Astrocyte (in vitro differentiated cells and primary cell): Measurements from ENCODE around the gene CHCHD6. TPM values are rescaled to one million over a fixed set of nuclear protein-coding genes. Genes with fewer than 3 reads are reported as not detected.

Experiments
- DNase-seq: peaks from one replicate; pipeline ENCODE4 v3.0.0-alpha.2; 2010; ENCODE audit warnings: low read depth
- FAIRE-seq: peaks from 2 replicates; lab custom pipeline; 2011; peaks lifted over from hg19 to GRCh38; lab: Jason Lieb, UNC
- H2AFZ ChIP-seq: 2 replicates; pipeline ENCODE4 v1.6.0; 2012; ENCODE audit warnings: low read depth, low read length, inconsistent platforms
- H3K27ac ChIP-seq: 2 replicates; pipeline ENCODE4 v1.5.1; 2011; ENCODE audit warnings: low read depth, low read length, inconsistent platforms
- H3K27me3 ChIP-seq: 2 replicates; pipeline ENCODE4 v1.6.0; 2011; ENCODE audit warnings: low read length, inconsistent platforms; ENCODE audit not compliant: insufficient read depth
- H3K36me3 ChIP-seq: 2 replicates; pipeline ENCODE4 v1.5.1; 2011; ENCODE audit warnings: low read length, inconsistent platforms; ENCODE audit not compliant: insufficient read depth
- H3K4me1 ChIP-seq: 2 replicates; pipeline ENCODE4 v1.5.1; 2011; ENCODE audit warnings: low read length, inconsistent platforms; ENCODE audit not compliant: insufficient read depth
- H3K4me2 ChIP-seq: 2 replicates; pipeline ENCODE4 v1.6.0; 2012; ENCODE audit warnings: low read length, inconsistent platforms
- H3K4me3 ChIP-seq: 2 replicates; pipeline ENCODE4 v1.5.1; 2011; ENCODE audit warnings: low read depth, mild to moderate bottlenecking, low read length, inconsistent platforms; ENCODE audit not compliant: insufficient read depth
- H3K79me2 ChIP-seq: 2 replicates; pipeline ENCODE4 v1.6.0; 2012; ENCODE audit warnings: mild to moderate bottlenecking, low read length, inconsistent platforms; ENCODE audit not compliant: insufficient read depth
- H3K9ac ChIP-seq: 2 replicates; pipeline ENCODE4 v1.6.0; 2012; ENCODE audit warnings: mild to moderate bottlenecking, low read length, inconsistent platforms
- H3K9me3 ChIP-seq: 2 replicates; pipeline ENCODE4 v1.5.1; 2012; ENCODE audit warnings: low read depth, mild to moderate bottlenecking, low read length, inconsistent platforms; ENCODE audit not compliant: insufficient read depth
- H4K20me1 ChIP-seq: 2 replicates; pipeline ENCODE4 v1.6.0; 2012; ENCODE audit warnings: low read length, inconsistent platforms; ENCODE audit not compliant: insufficient read depth
- H3K27ac Mint-ChIP-seq: one replicate; pipeline ENCODE4 v1.8.0; 2021; ENCODE audit warnings: mild to moderate bottlenecking, mixed read lengths; ENCODE audit not compliant: unreplicated experiment
- H3K27me3 Mint-ChIP-seq: one replicate; pipeline ENCODE4 v1.8.0; 2021; ENCODE audit warnings: low read depth, mixed read lengths; ENCODE audit not compliant: unreplicated experiment
- H3K36me3 Mint-ChIP-seq: one replicate; pipeline ENCODE4 v1.8.0; 2021; ENCODE audit warnings: low read depth, mixed read lengths; ENCODE audit not compliant: unreplicated experiment
- H3K4me1 Mint-ChIP-seq: one replicate; pipeline ENCODE4 v1.8.0; 2021; ENCODE audit warnings: low read depth, mixed read lengths; ENCODE audit not compliant: unreplicated experiment
- H3K4me3 Mint-ChIP-seq: one replicate; pipeline ENCODE4 v1.8.0; 2021; ENCODE audit warnings: mild to moderate bottlenecking, moderate library complexity, mixed read lengths; ENCODE audit not compliant: unreplicated experiment
- H3K9me3 Mint-ChIP-seq: one replicate; pipeline ENCODE4 v1.8.0; 2021; ENCODE audit warnings: mild to moderate bottlenecking, mixed read lengths; ENCODE audit not compliant: unreplicated experiment
- CTCF ChIP-seq: IDR thresholded peaks from 2 replicates; pipeline ENCODE4 v1.5.1; 2011; ENCODE audit warnings: low read depth, mild to moderate bottlenecking, inconsistent platforms, low read length, moderate library complexity; ENCODE audit not compliant: insufficient read depth
- EZH2 ChIP-seq: IDR thresholded peaks from 2 replicates; pipeline ENCODE4 v1.6.1; 2012; ENCODE audit warnings: mild to moderate bottlenecking, low read length, inconsistent platforms; ENCODE audit not compliant: insufficient read depth
- total RNA-seq: library from RNA; stranded (reverse); gene quantifications from 2 replicates; pipeline ENCODE4 v1.2.1, GENCODE V29; 2021

Gene CHCHD6
- total RNA-seq, 1 donor from 2014 or later = 21.1 TPM

GRCh38 chr3:126747768-126748167 is 43.7 kb downstream of the CHCHD6 start:
- Histone ChIP-seq H2AFZ (no peak overlapping the region), H3K27me3 (no peaks in the 10 kb centered on the region), H3K4me2 (no peak overlapping the region), H3K36me3 (no peaks in the 10 kb centered on the region), H3K9ac (no peak overlapping the region), H3K4me1 (peaks cover 19% of the 10 kb centered on the region), H3K9me3 (no peaks in the 10 kb centered on the region), H3K27ac (no peak overlapping the region), H3K4me3 (no peak overlapping the region), H3K79me2 (no peaks in the 10 kb centered on the region), H4K20me1 (peaks cover 7% of the 10 kb centered on the region)
- no peak for FAIRE-seq
- no peak for DNase-seq
- Mint-ChIP-seq H3K4me1 (peaks cover 31% of the 10 kb centered on the region), H3K27me3 (peaks cover 1% of the 10 kb centered on the region), H3K27ac (no peak overlapping the region), H3K9me3 (peaks cover 2% of the 10 kb centered on the region), H3K4me3 (no peak overlapping the region), H3K36me3 (peaks cover 18% of the 10 kb centered on the region)
- TF ChIP-seq CTCF (no peak), EZH2 (no peak)

DNA sequence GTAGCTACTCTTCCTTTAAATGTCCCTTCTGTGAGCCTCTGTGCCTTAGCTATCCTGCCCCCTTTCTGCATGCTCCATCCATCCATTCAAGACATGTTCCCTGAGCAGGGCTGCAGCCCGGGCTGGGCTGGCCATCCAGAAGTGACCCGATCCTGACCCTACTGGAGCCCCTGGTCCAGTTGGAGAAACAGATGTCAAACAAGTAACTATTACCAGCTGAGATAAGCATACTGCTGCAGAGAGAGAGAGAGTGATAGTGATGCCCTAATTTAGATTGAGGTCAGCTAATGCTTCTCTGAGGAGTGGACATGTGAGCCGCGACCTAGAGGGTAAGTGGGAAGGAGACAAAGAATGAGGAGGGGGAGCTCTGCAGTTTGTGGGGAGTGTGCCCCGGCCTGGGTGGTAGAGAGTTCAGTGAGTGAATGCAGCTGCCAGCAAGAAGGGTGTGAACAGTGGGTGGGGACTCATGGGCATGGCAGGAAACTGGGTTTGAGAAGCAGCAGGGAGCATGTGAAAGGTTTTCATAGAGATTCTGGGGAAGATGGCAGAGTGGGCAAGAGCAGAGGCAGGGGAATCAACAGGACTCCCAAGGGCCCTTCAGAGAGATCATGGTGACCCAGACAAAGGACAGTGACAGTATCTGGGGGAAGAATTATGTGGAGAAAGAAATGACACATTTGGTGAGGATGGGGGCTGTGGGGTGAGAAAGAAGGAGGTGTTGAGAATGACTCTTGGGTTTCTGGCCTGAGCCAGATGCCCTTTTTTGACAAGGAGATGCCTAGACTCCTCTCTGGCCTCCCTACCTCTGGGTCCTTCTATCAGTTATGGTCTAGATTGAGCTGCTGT is 44.9 kb downstream of the CHCHD6 start:
- H3K79me2 ChIP-seq = no peaks in the 10 kb centered on the region
- H3K9ac ChIP-seq = no peak overlapping the region
- no peak for TF ChIP-seq EZH2
- no peak for TF ChIP-seq CTCF
- Mint-ChIP-seq H3K36me3 (peaks cover 16% of the 10 kb centered on the region), H3K4me1 (peaks cover 42% of the 10 kb centered on the region), H3K9me3 (peaks cover 2% of the 10 kb centered on the region), H3K27me3 (peaks cover 3% of the 10 kb centered on the region), H3K4me3 (no peak overlapping the region), H3K27ac (no peak overlapping the region)
- DNase-seq (no peak), FAIRE-seq (no peak)
- H3K27ac ChIP-seq = no peak overlapping the region
- no peaks in the 10 kb centered on the region for H3K9me3 ChIP-seq
- no peak overlapping the region for H3K4me2 ChIP-seq
- peaks cover 29% of the 10 kb centered on the region for H3K4me1 ChIP-seq
- H3K4me3 ChIP-seq = no peak overlapping the region
- H2AFZ ChIP-seq = no peak overlapping the region
- no peaks in the 10 kb centered on the region for H3K27me3 ChIP-seq
- no peaks in the 10 kb centered on the region for H3K36me3 ChIP-seq
- H4K20me1 ChIP-seq = peaks cover 7% of the 10 kb centered on the region

DNA sequence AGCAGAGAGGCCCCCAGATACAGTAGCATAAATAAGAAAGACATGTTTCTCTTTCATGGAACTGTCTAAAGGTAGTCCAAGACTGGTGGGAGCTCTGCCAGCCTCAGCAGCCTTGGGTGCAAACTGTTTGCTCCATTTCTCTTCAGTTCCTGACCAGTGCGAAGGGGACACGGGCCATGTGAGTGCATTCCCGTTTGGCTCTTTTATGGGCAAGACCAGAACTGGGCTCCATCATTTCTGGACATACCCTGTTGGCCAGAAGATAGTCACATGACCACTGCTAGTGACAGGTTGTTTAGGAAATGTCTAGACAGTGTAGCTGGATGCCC is 45.5 kb downstream of the CHCHD6 start:
- Histone ChIP-seq H3K9ac (no peak overlapping the region), H3K79me2 (no peaks in the 10 kb centered on the region), H3K4me2 (no peak overlapping the region), H3K27ac (no peak overlapping the region), H4K20me1 (peaks cover 7% of the 10 kb centered on the region), H3K27me3 (no peaks in the 10 kb centered on the region), H3K9me3 (no peaks in the 10 kb centered on the region), H3K36me3 (no peaks in the 10 kb centered on the region), H3K4me3 (no peak overlapping the region), H2AFZ (no peak overlapping the region), H3K4me1 (peaks cover 29% of the 10 kb centered on the region)
- Mint-ChIP-seq H3K36me3 (peaks cover 16% of the 10 kb centered on the region), H3K27ac (no peak overlapping the region), H3K27me3 (peaks cover 6% of the 10 kb centered on the region), H3K4me1 (peaks cover 42% of the 10 kb centered on the region), H3K4me3 (no peak overlapping the region), H3K9me3 (peaks cover 2% of the 10 kb centered on the region)
- TF ChIP-seq CTCF (no peak), EZH2 (no peak)
- FAIRE-seq (no peak), DNase-seq (no peak)
